H1 (cell line): ENCODE measurements around the gene RABL3. TPM values are rescaled to one million over a fixed set of nuclear protein-coding genes. Genes with fewer than 3 reads are reported as not detected.

ENCODE experiments used
- CTCF ChIA-PET: fragments of 300-600 bp; sonication (Branson Sonifier 250); formaldehyde crosslinking; loops from one replicate; lab custom pipeline; 2021; ENCODE audit not compliant: partially characterized antibody; lab: Charles Lee
- POLR2A ChIA-PET: fragments of 300-600 bp; sonication (Branson Sonifier 250); formaldehyde crosslinking; loops from one replicate; lab custom pipeline; 2021; ENCODE audit warnings: inconsistent platforms; ENCODE audit not compliant: partially characterized antibody; lab: Charles Lee
- DNase-seq, 2 experiments: peaks; one replicate each; pipeline versions ENCODE4 v3.0.0 to v3.0.0-alpha.2; 2010 to 2022; ENCODE audit warnings: low spot score in 2 of 2, low read depth in 1 of 2, mixed read lengths in 1 of 2
- FAIRE-seq: peaks from 2 replicates; lab custom pipeline; 2011; peaks lifted over from hg19 to GRCh38; lab: Jason Lieb, UNC
- H2AFZ ChIP-seq: 2 replicates; pipeline ENCODE4 v1.8.1; 2012; ENCODE audit warnings: low read length, inconsistent platforms
- H2AK5ac ChIP-seq: 2 replicates; pipeline ENCODE4 v1.6.1; 2013; ENCODE audit warnings: low read depth, low read length
- H2BK120ac ChIP-seq: replicated peaks from 2 replicates; pipeline ENCODE3; 2013; ENCODE audit warnings: low read depth, low read length, inconsistent platforms
- H2BK12ac ChIP-seq: 2 replicates; pipeline ENCODE4 v1.6.1; 2013; ENCODE audit warnings: low read depth, low read length
- H2BK15ac ChIP-seq: 2 replicates; pipeline ENCODE4 v1.6.1; 2013; ENCODE audit warnings: low read length
- H2BK20ac ChIP-seq: 2 replicates; pipeline ENCODE4 v1.6.1; 2013; ENCODE audit warnings: low read length
- H2BK5ac ChIP-seq: 2 replicates; pipeline ENCODE4 v1.6.1; 2013; ENCODE audit warnings: low read depth, low read length
- H3K14ac ChIP-seq: 2 replicates; pipeline ENCODE4 v1.6.1; 2013; ENCODE audit warnings: inconsistent platforms; ENCODE audit not compliant: insufficient read length
- H3K18ac ChIP-seq: 2 replicates; pipeline ENCODE4 v1.6.1; 2013; ENCODE audit warnings: low read length; ENCODE audit errors: extremely low read depth
- H3K23ac ChIP-seq: 2 replicates; pipeline ENCODE4 v1.6.1; 2013; ENCODE audit warnings: inconsistent platforms; ENCODE audit not compliant: insufficient read length
- H3K23me2 ChIP-seq: 2 replicates; pipeline ENCODE4 v1.6.1; 2013; ENCODE audit warnings: low read depth, low read length
- H3K27ac ChIP-seq: 2 replicates; pipeline ENCODE4 v1.6.1; 2011; ENCODE audit warnings: low read depth, low read length, inconsistent platforms
- H3K27me3 ChIP-seq, 4 experiments: replicated peaks in 1 of 4; 1 replicate in 1 of 4; 2 replicates in 3 of 4; pipeline versions ENCODE4 v1.6.1 to v1.8.1; 2011 to 2013; ENCODE audit warnings: low read length in 3 of 4, mild to moderate bottlenecking in 3 of 4, inconsistent platforms in 2 of 4, mixed read lengths in 2 of 4, moderate library complexity in 1 of 4; ENCODE audit not compliant: control insufficient read depth in 3 of 4, insufficient read depth in 3 of 4; ENCODE audit errors: extremely low read depth in 1 of 4
- H3K36me3 ChIP-seq, 4 experiments: 2 replicates each; pipeline versions ENCODE4 v1.6.1 to v1.8.1; 2011 to 2013; ENCODE audit warnings: mild to moderate bottlenecking in 4 of 4, low read length in 3 of 4, moderate library complexity in 2 of 4, control low read depth in 1 of 4, inconsistent platforms in 1 of 4; ENCODE audit not compliant: insufficient read depth in 4 of 4, control insufficient read depth in 2 of 4
- H3K4ac ChIP-seq: replicated peaks from 2 replicates; pipeline ENCODE3; 2013; ENCODE audit warnings: low read length, low read depth, mixed read lengths, inconsistent platforms; ENCODE audit not compliant: insufficient read length
- H3K4me1 ChIP-seq, 4 experiments: replicated peaks in 1 of 4; 1 replicate in 1 of 4; 2 replicates in 3 of 4; pipeline versions ENCODE4 v1.6.1 to v1.8.1; 2011 to 2013; ENCODE audit warnings: low read length in 3 of 4, inconsistent platforms in 2 of 4, mixed read lengths in 1 of 4; ENCODE audit not compliant: insufficient read depth in 4 of 4, control insufficient read depth in 3 of 4
- H3K4me2 ChIP-seq, 2 experiments: 2 replicates each; pipeline versions ENCODE4 v1.6.1 to v1.8.1; 2011 to 2013; ENCODE audit warnings: low read depth in 2 of 2, low read length in 2 of 2, control low read depth in 1 of 2, inconsistent platforms in 1 of 2, mild to moderate bottlenecking in 1 of 2; ENCODE audit not compliant: insufficient read depth in 1 of 2
- H3K4me3 ChIP-seq, 4 experiments: fragments of 200-600, 300-600 bp in 1 of 4; sonication (generic), shearing (Covaris generic), sonication (Bioruptor Twin) in 1 of 4; 2 replicates each; pipeline versions ENCODE4 v1.5.1 to v1.8.1; 2011 to 2016; ENCODE audit warnings: low read length in 4 of 4, low read depth in 3 of 4, control low read depth in 2 of 4, inconsistent platforms in 2 of 4, mild to moderate bottlenecking in 2 of 4, mixed read lengths in 1 of 4, moderate library complexity in 1 of 4; ENCODE audit not compliant: insufficient read depth in 2 of 4; ENCODE audit errors: extremely low read depth in 1 of 4
- H3K56ac ChIP-seq: replicated peaks from 2 replicates; pipeline ENCODE3; 2013; ENCODE audit warnings: low read depth, mild to moderate bottlenecking, mixed read lengths, low read length, inconsistent platforms; ENCODE audit not compliant: insufficient read length
- H3K79me1 ChIP-seq: 2 replicates; pipeline ENCODE4 v1.6.1; 2013; ENCODE audit warnings: low read depth, low read length, control low read depth
- H3K79me2 ChIP-seq, 2 experiments: 2 replicates each; pipeline versions ENCODE4 v1.6.1 to v1.8.1; 2012 to 2013; ENCODE audit warnings: low read length in 2 of 2, mild to moderate bottlenecking in 2 of 2, inconsistent platforms in 1 of 2; ENCODE audit not compliant: insufficient read depth in 2 of 2, control insufficient read depth in 1 of 2
- H3K9ac ChIP-seq, 4 experiments: replicated peaks in 1 of 4; 1 replicate in 1 of 4; 2 replicates in 3 of 4; pipeline versions ENCODE4 v1.6.1 to v1.8.1; 2011 to 2013; ENCODE audit warnings: low read depth in 3 of 4, low read length in 3 of 4, control low read depth in 2 of 4, mild to moderate bottlenecking in 2 of 4, moderate library complexity in 2 of 4, inconsistent platforms in 1 of 4; ENCODE audit errors: extremely low read depth in 1 of 4
- H3K9me3 ChIP-seq, 2 experiments: 2 replicates each; pipeline versions ENCODE4 v1.6.1 to v1.8.1; 2012 to 2013; ENCODE audit warnings: mild to moderate bottlenecking in 2 of 2, moderate library complexity in 2 of 2, control low read depth in 1 of 2, inconsistent platforms in 1 of 2, low read depth in 1 of 2, low read length in 1 of 2, mixed read lengths in 1 of 2; ENCODE audit not compliant: insufficient read depth in 2 of 2
- H4K20me1 ChIP-seq, 2 experiments: replicated peaks in 1 of 2; 2 replicates each; pipeline versions ENCODE3 to v1.8.1; 2011 to 2013; ENCODE audit warnings: inconsistent platforms in 2 of 2, low read length in 2 of 2, mild to moderate bottlenecking in 1 of 2; ENCODE audit not compliant: insufficient read depth in 2 of 2, control insufficient read depth in 1 of 2
- H4K5ac ChIP-seq: 2 replicates; pipeline ENCODE4 v1.6.1; 2013; ENCODE audit warnings: low read length, low read depth, mixed read lengths, inconsistent platforms; ENCODE audit not compliant: insufficient read length
- H4K8ac ChIP-seq: 2 replicates; pipeline ENCODE4 v1.8.0; 2013; ENCODE audit warnings: mild to moderate bottlenecking, moderate library complexity, low read length, inconsistent platforms; ENCODE audit not compliant: insufficient read depth; ENCODE audit errors: extremely low read depth
- H4K91ac ChIP-seq: replicated peaks from 2 replicates; pipeline ENCODE3; 2013; ENCODE audit warnings: low read length, mixed read lengths, inconsistent platforms; ENCODE audit not compliant: insufficient read length
- BACH1 ChIP-seq: IDR thresholded peaks from 2 replicates; pipeline ENCODE4 v1.6.1; 2012; ENCODE audit warnings: low read length, improper control_type of control experiment
- BCL11A ChIP-seq, 2 experiments: IDR thresholded peaks; one replicate each; pipeline ENCODE4 v1.6.1; 2011; ENCODE audit warnings: low read depth in 2 of 2, low read length in 2 of 2, mild to moderate bottlenecking in 2 of 2
- CTBP2 ChIP-seq: IDR thresholded peaks from 2 replicates; pipeline ENCODE4 v1.7.0; 2011; ENCODE audit warnings: borderline replicate concordance, mild to moderate bottlenecking, moderate library complexity, mixed read lengths, low read length; ENCODE audit not compliant: insufficient read depth, insufficient read length
- GTF2F1 ChIP-seq: IDR thresholded peaks from 2 replicates; pipeline ENCODE4 v1.6.1; 2012; ENCODE audit warnings: low read depth, low read length, improper control_type of control experiment, borderline replicate concordance
- MAFK ChIP-seq: IDR thresholded peaks from 2 replicates; pipeline ENCODE4 v1.6.1; 2012; ENCODE audit warnings: low read depth, mild to moderate bottlenecking, improper control_type of control experiment, low read length
- NANOG ChIP-seq: IDR thresholded peaks from 2 replicates; pipeline ENCODE4 v1.6.1; 2011; ENCODE audit warnings: low read length, low read depth, mild to moderate bottlenecking, inconsistent platforms; ENCODE audit not compliant: insufficient read depth, poor library complexity, severe bottlenecking
- POLR2A ChIP-seq, 2 experiments: IDR thresholded peaks; 1 replicate in 1 of 2; 2 replicates in 1 of 2; pipeline ENCODE4 v1.6.1; 2011; ENCODE audit warnings: low read depth in 2 of 2, low read length in 2 of 2, mild to moderate bottlenecking in 2 of 2; ENCODE audit errors: control extremely low read depth in 1 of 2
- RXRA ChIP-seq: IDR thresholded peaks from 2 replicates; pipeline ENCODE4 v1.6.1; 2011; ENCODE audit warnings: low read depth, mild to moderate bottlenecking, low read length, moderate library complexity; ENCODE audit not compliant: insufficient read depth
- SUZ12 ChIP-seq: fragments of 200-600 bp; sonication (generic); IDR thresholded peaks from 2 replicates; pipeline ENCODE4 v1.6.1; 2012; ENCODE audit warnings: mild to moderate bottlenecking, inconsistent platforms, low read length, moderate library complexity, mixed read lengths
- TAF1 ChIP-seq: IDR thresholded peaks from 2 replicates; pipeline ENCODE4 v1.6.1; 2011; ENCODE audit warnings: mild to moderate bottlenecking, low read depth, low read length
- TAF7 ChIP-seq: optimal IDR thresholded peaks from 2 replicates; pipeline ENCODE3; 2011; ENCODE audit warnings: low read depth, mild to moderate bottlenecking, inconsistent platforms, low read length, moderate library complexity, borderline replicate concordance
- WGBS, 2 experiments: shearing (Covaris generic) in 1 of 2; methylation state at CpG; one replicate each; pipeline versions ENCODE4 v1.1.6 to v1.1.7; 2013 to 2015; ENCODE audit warnings: low lambda C conversion rate in 2 of 2, mixed read lengths in 2 of 2, inconsistent platforms in 1 of 2, low coverage in 1 of 2, missing lambda C conversion rate in 1 of 2; ENCODE audit not compliant: insufficient replicate concordance in 2 of 2, insufficient coverage in 1 of 2, insufficient read length in 1 of 2; ENCODE audit errors: extremely low coverage in 1 of 2, missing lambda C conversion rate in 1 of 2; 5-methylcytosine and 5-hydroxymethylcytosine counted together
- polyA plus RNA-seq, 7 experiments: library from polyadenylated mRNA; depleted of rRNA in 3 of 7; stranded (reverse) in 5 of 7; unstranded in 2 of 7; fragments of >200 nt in 5 of 7; fragments of 200-250 nt in 2 of 7; gene quantifications; 1 replicate in 5 of 7; 2 replicates in 1 of 7; 4 replicates in 1 of 7; pipeline versions ENCODE4 v1.2.1 to v1.2.3, GENCODE V29; 2011 to 2013; ENCODE audit warnings: missing spikeins in 2 of 7, mixed read lengths in 2 of 7
- total RNA-seq: library from RNA; stranded (reverse); fragmentation: NEBNext Ultra II Directional; extraction: Animal tissue kit (Norgen Biotek cat#: 25700); gene quantifications from 2 replicates; pipeline ENCODE4 v1.2.1, GENCODE V29; 2021
- TF ChIP-seq, protein P1 (sequence below): IDR thresholded peaks from 2 replicates; pipeline ENCODE4 v1.6.1; 2012; ENCODE audit warnings: inconsistent platforms
- TF ChIP-seq, protein P2 (sequence below): IDR thresholded peaks from 2 replicates; pipeline ENCODE4 v1.6.1; 2012; ENCODE audit warnings: inconsistent platforms

The RABL3 gene
- total and polyA plus RNA-seq, 2 of the 8 experiments (the other 6 are each of a cell fraction or from before 2014, with no cell fraction given): 4.4 to 19.2 TPM

GRCh38 chr3:120640231-120640630 lies 102.1 kb downstream of the RABL3 start:
- H2BK15ac ChIP-seq: no peak overlapping the region
- no peak overlapping the region for H2BK12ac ChIP-seq
- no peaks in the 10 kb centered on the region for H3K27me3 ChIP-seq
- H4K5ac ChIP-seq: no peak overlapping the region
- no peak overlapping the region for H3K23ac ChIP-seq
- H3K56ac ChIP-seq: no peak overlapping the region
- POLR2A ChIA-PET: no interaction called here
- H3K4ac ChIP-seq: no peak overlapping the region
- no peaks in the 10 kb centered on the region for H3K79me1 ChIP-seq
- no peaks in the 10 kb centered on the region for H3K79me2 ChIP-seq
- no peak overlapping the region for H3K4me2 ChIP-seq
- no peak overlapping the region for H2BK5ac ChIP-seq
- H3K14ac ChIP-seq: no peak overlapping the region
- no peaks in the 10 kb centered on the region for H4K20me1 ChIP-seq
- peaks cover 0 to 3% of the 10 kb centered on the region in 2 experiments; a peak in 1 of 4 replicates for H3K9me3 ChIP-seq
- no peak overlapping the region for H3K4me3 ChIP-seq
- H4K8ac ChIP-seq: no peak overlapping the region
- H3K23me2 ChIP-seq: no peaks in the 10 kb centered on the region
- FAIRE-seq (no peak), DNase-seq (no peak)
- no peaks in the 10 kb centered on the region; a peak in 1 of 8 replicates for H3K36me3 ChIP-seq
- H2AK5ac ChIP-seq: no peak overlapping the region
- no peak overlapping the region for H2BK20ac ChIP-seq
- WGBS, 2 experiments: 96% methylated on average over 1 of the region's 1 CpG; no CpG with 5 or more reads in 1 of the 2 experiments
- no peaks in the 10 kb centered on the region for H3K4me1 ChIP-seq
- no peak overlapping the region for H3K27ac ChIP-seq
- H2BK120ac ChIP-seq: no peak overlapping the region
- H4K91ac ChIP-seq: no peak overlapping the region
- H3K9ac ChIP-seq: no peak overlapping the region
- no peak overlapping the region; the same call in 1 of the 2 replicates for H2AFZ ChIP-seq
- CTCF ChIA-PET: no interaction called here
- no peak overlapping the region for H3K18ac ChIP-seq
- TF ChIP-seq CTBP2: no peak
- no peak for TF ChIP-seq GTF2F1
- no peak for TF ChIP-seq TAF7
- TF ChIP-seq, protein P1, sequence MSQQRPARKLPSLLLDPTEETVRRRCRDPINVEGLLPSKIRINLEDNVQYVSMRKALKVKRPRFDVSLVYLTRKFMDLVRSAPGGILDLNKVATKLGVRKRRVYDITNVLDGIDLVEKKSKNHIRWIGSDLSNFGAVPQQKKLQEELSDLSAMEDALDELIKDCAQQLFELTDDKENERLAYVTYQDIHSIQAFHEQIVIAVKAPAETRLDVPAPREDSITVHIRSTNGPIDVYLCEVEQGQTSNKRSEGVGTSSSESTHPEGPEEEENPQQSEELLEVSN: no peak
- TF ChIP-seq RXRA: no peak
- no peak for TF ChIP-seq BACH1
- TF ChIP-seq TAF1: no peak
- TF ChIP-seq SUZ12: no peak
- no peak for TF ChIP-seq MAFK
- TF ChIP-seq, protein P2, sequence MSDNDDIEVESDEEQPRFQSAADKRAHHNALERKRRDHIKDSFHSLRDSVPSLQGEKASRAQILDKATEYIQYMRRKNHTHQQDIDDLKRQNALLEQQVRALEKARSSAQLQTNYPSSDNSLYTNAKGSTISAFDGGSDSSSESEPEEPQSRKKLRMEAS: no peak
- TF ChIP-seq NANOG: no peak
- no peak for TF ChIP-seq POLR2A (IDR thresholded peaks at IDR 0.05; ENCODE audit: control extremely low read depth in 1 of 2, low read depth in 2 of 2, low read length in 2 of 2)
- no peak for TF ChIP-seq BCL11A (IDR thresholded peaks at IDR 0.05; ENCODE audit: low read depth in 2 of 2, low read length in 2 of 2)
